HUES64 (cell line): ENCODE data around the gene PRKAG3.

Experiments used
- H3K27ac ChIP-seq: 2 replicates; pipeline ENCODE4 v1.7.0; 2013; ENCODE audit warnings: low read depth, low read length, inconsistent platforms
- H3K27me3 ChIP-seq: 2 replicates; pipeline ENCODE4 v1.6.1; 2013; ENCODE audit warnings: mild to moderate bottlenecking, low read length; ENCODE audit not compliant: insufficient read depth
- H3K36me3 ChIP-seq: 2 replicates; pipeline ENCODE4 v1.6.1; 2013; ENCODE audit warnings: mild to moderate bottlenecking, low read length; ENCODE audit not compliant: insufficient read depth
- H3K4me1 ChIP-seq: 2 replicates; pipeline ENCODE4 v1.6.1; 2013; ENCODE audit warnings: mild to moderate bottlenecking, low read length, moderate library complexity; ENCODE audit not compliant: insufficient read depth
- H3K4me3 ChIP-seq: 2 replicates; pipeline ENCODE4 v1.5.1; 2013; ENCODE audit warnings: mild to moderate bottlenecking, low read length, moderate library complexity
- H3K9ac ChIP-seq: 2 replicates; pipeline ENCODE4 v1.6.1; 2013; ENCODE audit warnings: mild to moderate bottlenecking, low read depth, low read length
- H3K9me3 ChIP-seq: 2 replicates; pipeline ENCODE4 v1.6.1; 2013; ENCODE audit warnings: low read depth, low read length; ENCODE audit not compliant: insufficient read depth
- WGBS: fragments of 150-250, 120-280 bp; methylation state at CpG from one replicate; pipeline ENCODE4 v1.1.7; 2013; ENCODE audit warnings: missing lambda C conversion rate; 5-methylcytosine and 5-hydroxymethylcytosine counted together

The PRKAG3 gene

GRCh38 chr2:218792433-218792832 lies 39.2 kb downstream of the PRKAG3 start:
- Histone ChIP-seq H3K9me3 (no peaks in the 10 kb centered on the region), H3K36me3 (no peaks in the 10 kb centered on the region), H3K4me3 (no peak overlapping the region), H3K27me3 (no peaks in the 10 kb centered on the region), H3K4me1 (no peaks in the 10 kb centered on the region), H3K27ac (no peak overlapping the region), H3K9ac (no peak overlapping the region)
- WGBS = no CpG with 5 or more reads among the region's 1 CpG

- Histone ChIP-seq H3K27ac (no peak overlapping the region), H3K9ac (no peak overlapping the region), H3K36me3 (no peaks in the 10 kb centered on the region), H3K9me3 (no peaks in the 10 kb centered on the region), H3K27me3 (peaks cover 6% of the 10 kb centered on the region), H3K4me3 (no peak overlapping the region), H3K4me1 (no peaks in the 10 kb centered on the region)
- WGBS = 93% methylated on average over 2 of the region's 2 CpGs
Observed at GRCh38 chr2:218788529-218789255, 42.9 kb downstream of the PRKAG3 start.

GRCh38 chr2:218786133-218786532 lies 45.5 kb downstream of the PRKAG3 start:
- peaks cover 4% of the 10 kb centered on the region for H3K4me1 ChIP-seq
- H3K36me3 ChIP-seq = no peaks in the 10 kb centered on the region
- 90% methylated on average over 3 of the region's 3 CpGs for WGBS
- no peak overlapping the region for H3K9ac ChIP-seq
- H3K27me3 ChIP-seq = peaks cover 32% of the 10 kb centered on the region
- H3K27ac ChIP-seq = no peak overlapping the region
- no peaks in the 10 kb centered on the region for H3K9me3 ChIP-seq
- no peak overlapping the region for H3K4me3 ChIP-seq

GRCh38 chr2:218785103-218785502 lies 46.5 kb downstream of the PRKAG3 start:
- Histone ChIP-seq H3K9ac (no peak overlapping the region), H3K27me3 (peaks cover 37% of the 10 kb centered on the region), H3K36me3 (no peaks in the 10 kb centered on the region), H3K4me3 (no peak overlapping the region), H3K4me1 (peaks cover 6% of the 10 kb centered on the region), H3K27ac (no peak overlapping the region), H3K9me3 (no peaks in the 10 kb centered on the region)
- WGBS = 64% methylated on average over 1 of the region's 1 CpG

- H3K27me3 ChIP-seq = peaks cover 37% of the 10 kb centered on the region
- no peak overlapping the region for H3K27ac ChIP-seq
- H3K4me3 ChIP-seq = no peak overlapping the region
- WGBS = 91% methylated on average over 4 of the region's 4 CpGs
- H3K9me3 ChIP-seq = no peaks in the 10 kb centered on the region
- H3K4me1 ChIP-seq = peaks cover 6% of the 10 kb centered on the region
- H3K36me3 ChIP-seq = no peaks in the 10 kb centered on the region
- H3K9ac ChIP-seq = no peak overlapping the region
Observed at GRCh38 chr2:218783688-218784087, 47.9 kb downstream of the PRKAG3 start.

GRCh38 chr2:218782528-218782844 lies 49.1 kb downstream of the PRKAG3 start:
- peak overlapping the region; percentile 83; the same call in 1 of the 2 replicates for H3K9ac ChIP-seq
- peaks cover 37% of the 10 kb centered on the region for H3K27me3 ChIP-seq
- H3K9me3 ChIP-seq = no peaks in the 10 kb centered on the region
- no peaks in the 10 kb centered on the region for H3K36me3 ChIP-seq
- no peak overlapping the region for H3K27ac ChIP-seq
- peak overlapping the region; percentile 65 for H3K4me3 ChIP-seq
- peaks cover 6% of the 10 kb centered on the region for H3K4me1 ChIP-seq
- 15% methylated on average over 6 of the region's 6 CpGs for WGBS

GRCh38 chr2:218781691-218782527 lies 49.7 kb downstream of the PRKAG3 start, which contains the start of gene CYP27A1:
Gene CYP27A1, plus strand, starts transcription at chr2:218782147. Its CDS starts 36 bp downstream, at chr2:218782183.
- no peak within 1 kb of the TSS for H3K27ac ChIP-seq
- no peaks in the 10 kb centered on the region for H3K36me3 ChIP-seq
- H3K9ac ChIP-seq = peak within 1 kb of the TSS; percentile 83
- H3K4me3 ChIP-seq = peak within 1 kb of the TSS; percentile 65
- peaks cover 6% of the 10 kb centered on the region for H3K4me1 ChIP-seq
- no peaks in the 10 kb centered on the region for H3K9me3 ChIP-seq
- peaks cover 37% of the 10 kb centered on the region for H3K27me3 ChIP-seq
- WGBS = under 1% methylated on average over 76 of the region's 76 CpGs

GRCh38 chr2:218780851-218781690 lies 50.5 kb downstream of the PRKAG3 start:
- H3K27ac ChIP-seq = no peak overlapping the region
- no peaks in the 10 kb centered on the region for H3K36me3 ChIP-seq

GRCh38 chr2:218780046-218780445 lies 51.6 kb downstream of the PRKAG3 start:
- peaks cover 37% of the 10 kb centered on the region for H3K27me3 ChIP-seq
- 97% methylated on average over 1 of the region's 2 CpGs for WGBS
- peaks cover 6% of the 10 kb centered on the region for H3K4me1 ChIP-seq
- 0 out of 2 replicates have a peak, but pooled peaks cover 3% of the 10 kb centered on the region for H3K9me3 ChIP-seq
- H3K4me3 ChIP-seq = no peak overlapping the region
- no peak overlapping the region for H3K27ac ChIP-seq
- H3K9ac ChIP-seq = no peak overlapping the region
- H3K36me3 ChIP-seq = no peaks in the 10 kb centered on the region

More at GRCh38 chr2:218780851-218781690, 50.5 kb downstream of the PRKAG3 start:
- Histone ChIP-seq H3K4me1 (peaks cover 6% of the 10 kb centered on the region), H3K9ac (peak overlapping the region; percentile 83), H3K27me3 (peaks cover 37% of the 10 kb centered on the region), H3K4me3 (peak overlapping the region; percentile 65), H3K9me3 (0 out of 2 replicates have a peak, but pooled peaks cover 1% of the 10 kb centered on the region)
- WGBS = 62% methylated on average over 10 of the region's 15 CpGs

- peaks cover 6% of the 10 kb centered on the region for H3K4me1 ChIP-seq
- no peak overlapping the region for H3K9ac ChIP-seq
- H3K36me3 ChIP-seq = no peaks in the 10 kb centered on the region
- no peak overlapping the region for H3K27ac ChIP-seq
- H3K9me3 ChIP-seq = 0 out of 2 replicates have a peak, but pooled peaks cover 3% of the 10 kb centered on the region
- 88% methylated on average over 9 of the region's 9 CpGs for WGBS
- H3K4me3 ChIP-seq = no peak overlapping the region
- H3K27me3 ChIP-seq = peaks cover 18% of the 10 kb centered on the region
Observed at GRCh38 chr2:218777276-218777990, 54.2 kb downstream of the PRKAG3 start.
